Measurements from ENCODE around the gene TBX22.
"Not testable (repeated sequence)": the region's sequence is repeated elsewhere in the genome, so short reads cannot be mapped to it uniquely, and the experiment has no call there.

Gene TBX22, protein sequence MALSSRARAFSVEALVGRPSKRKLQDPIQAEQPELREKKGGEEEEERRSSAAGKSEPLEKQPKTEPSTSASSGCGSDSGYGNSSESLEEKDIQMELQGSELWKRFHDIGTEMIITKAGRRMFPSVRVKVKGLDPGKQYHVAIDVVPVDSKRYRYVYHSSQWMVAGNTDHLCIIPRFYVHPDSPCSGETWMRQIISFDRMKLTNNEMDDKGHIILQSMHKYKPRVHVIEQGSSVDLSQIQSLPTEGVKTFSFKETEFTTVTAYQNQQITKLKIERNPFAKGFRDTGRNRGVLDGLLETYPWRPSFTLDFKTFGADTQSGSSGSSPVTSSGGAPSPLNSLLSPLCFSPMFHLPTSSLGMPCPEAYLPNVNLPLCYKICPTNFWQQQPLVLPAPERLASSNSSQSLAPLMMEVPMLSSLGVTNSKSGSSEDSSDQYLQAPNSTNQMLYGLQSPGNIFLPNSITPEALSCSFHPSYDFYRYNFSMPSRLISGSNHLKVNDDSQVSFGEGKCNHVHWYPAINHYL

DNA sequence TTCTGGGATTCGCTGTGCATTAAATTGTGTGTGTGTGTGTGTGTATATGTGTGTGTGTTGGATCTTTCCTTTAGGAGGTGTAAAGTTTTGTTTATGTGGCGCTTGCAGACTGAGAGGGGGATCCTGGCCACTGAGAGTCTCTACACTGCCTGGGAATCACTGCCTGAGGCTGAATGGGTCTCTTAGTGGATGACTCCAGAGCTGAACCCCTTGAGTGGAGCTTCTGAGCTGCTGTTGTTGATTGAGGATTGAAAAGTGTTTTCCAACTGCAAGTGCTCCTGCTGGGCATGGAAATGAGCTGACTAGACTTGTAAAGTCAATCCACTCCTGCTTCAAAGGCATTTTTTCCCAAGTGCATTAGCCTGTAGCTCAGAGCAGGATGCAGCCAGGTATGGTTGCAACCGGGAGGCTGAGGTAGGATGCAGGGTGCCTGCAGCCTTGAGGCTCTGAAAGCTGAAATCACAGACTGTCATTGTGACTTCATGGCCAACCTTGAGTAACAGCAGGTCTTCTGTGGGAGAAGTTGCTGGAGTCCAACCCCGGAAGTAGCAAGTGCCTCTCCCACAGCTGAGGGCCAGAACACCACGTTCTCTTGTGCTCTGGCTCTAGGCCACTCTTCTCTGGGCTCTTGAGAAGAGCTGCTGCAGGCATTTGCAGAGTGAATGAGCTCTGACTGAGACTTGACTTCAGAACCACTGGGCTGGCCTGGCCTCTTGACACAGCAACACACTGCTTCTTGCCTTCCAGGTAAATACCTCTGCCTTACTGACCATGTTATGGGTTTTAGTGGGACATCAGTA is at the start of gene TBX22:
TBX22 (plus strand) TSS at position 613 of the 800 bp plus-strand sequence. CDS start 7,517 bp downstream, outside the sequence.
- no peak for DNase-seq

DNA sequence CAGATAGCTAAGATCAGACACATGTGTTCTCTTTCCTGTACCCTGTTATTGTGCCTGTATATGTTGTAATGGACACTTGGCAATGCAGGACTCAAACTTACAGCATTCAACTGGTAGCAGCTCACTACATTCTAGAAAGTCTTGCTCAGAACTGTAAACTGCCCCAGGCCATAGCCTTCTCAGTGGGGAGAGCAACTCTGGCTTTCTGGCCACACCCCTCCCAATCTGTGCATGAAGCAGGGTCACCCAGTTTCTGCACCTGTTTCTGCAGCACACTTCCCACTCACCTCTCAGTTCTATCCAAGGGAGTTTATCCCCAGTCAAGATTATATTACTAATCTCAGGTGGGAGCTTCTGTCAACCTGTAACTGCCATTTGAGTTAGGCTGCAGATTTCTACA is 38.9 kb upstream of the TBX22 start:
- no peak for DNase-seq

DNA sequence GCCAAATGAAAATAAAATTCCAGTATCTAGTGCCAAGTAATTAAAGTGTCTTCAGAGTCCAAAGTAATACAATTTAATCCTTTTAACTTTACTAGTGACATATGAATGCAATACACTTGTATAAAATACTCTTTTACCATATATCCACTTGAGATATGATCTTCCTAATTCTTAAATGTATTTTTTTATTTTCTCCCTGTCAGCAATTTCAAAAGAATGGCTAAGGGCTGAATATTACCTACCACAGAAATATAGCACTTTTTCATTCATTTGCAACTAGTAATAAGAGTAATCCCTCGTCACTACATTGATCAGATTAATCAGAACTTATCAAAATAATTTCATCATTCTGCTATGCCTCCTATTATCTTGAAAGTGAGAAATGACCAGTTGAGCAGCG is 10.1 kb upstream of the TBX22 start:
- no peak for DNase-seq

DNA sequence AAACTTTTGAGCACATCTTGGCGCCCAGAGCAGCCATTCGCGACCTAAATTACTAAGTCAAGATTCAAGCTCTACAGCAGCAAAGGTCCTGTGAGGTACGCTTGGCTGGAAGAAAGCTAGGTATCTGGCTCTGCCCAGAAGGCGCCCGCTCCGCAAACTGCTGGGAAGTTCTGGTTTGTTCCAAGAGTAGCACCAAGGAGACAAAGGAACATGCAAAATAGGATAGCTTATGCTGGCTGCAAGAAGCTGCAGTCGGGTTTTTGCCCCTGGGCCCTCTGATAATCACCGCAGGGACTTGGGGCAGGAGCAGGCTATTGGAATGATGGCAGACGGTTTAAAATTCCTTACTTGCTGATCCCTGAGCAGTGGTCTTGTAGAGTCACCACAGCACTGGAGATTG is 3.0 kb upstream of the TBX22 start:
- no peak for DNase-seq

DNA sequence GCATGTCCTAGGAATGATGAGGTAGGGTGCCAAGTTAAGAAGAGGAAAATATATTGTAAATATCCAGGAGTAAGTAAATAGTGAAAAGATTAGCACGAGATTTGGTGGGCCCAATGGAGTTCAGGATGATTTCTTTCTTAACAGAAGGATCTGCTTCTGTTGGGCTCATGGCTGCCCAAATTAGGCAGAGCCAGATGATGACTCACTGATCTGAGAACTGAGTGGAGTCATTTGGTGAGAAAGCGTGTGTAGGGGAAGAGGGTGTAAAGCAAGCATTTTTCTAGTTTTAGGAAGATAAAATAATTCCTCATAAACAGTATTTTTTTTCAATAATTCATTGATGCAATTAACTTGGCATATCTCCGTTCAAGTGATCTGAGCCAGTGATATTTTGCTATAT is 1.6 kb downstream of the TBX22 start:
- no peak for DNase-seq

DNA sequence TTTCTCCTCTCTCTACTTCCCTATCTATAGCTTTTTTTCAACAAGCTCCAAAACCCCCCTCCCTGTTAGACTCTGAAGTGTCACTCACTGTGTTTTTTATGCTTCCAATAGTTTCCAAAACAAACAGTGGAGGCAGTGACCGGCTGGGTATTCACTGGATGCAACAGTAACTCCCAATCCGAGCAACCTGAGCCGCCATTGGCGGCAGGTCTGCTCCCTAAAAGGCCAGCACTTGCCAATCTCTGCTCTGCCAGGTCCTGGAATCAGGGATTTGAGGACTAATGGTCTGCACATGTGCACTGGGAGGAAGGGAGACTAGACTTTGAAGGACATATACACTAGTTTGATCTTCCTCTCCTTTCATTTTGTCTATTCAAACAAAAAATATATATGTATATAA is 7.1 kb downstream of the TBX22 start:
- no peak for DNase-seq

DNA sequence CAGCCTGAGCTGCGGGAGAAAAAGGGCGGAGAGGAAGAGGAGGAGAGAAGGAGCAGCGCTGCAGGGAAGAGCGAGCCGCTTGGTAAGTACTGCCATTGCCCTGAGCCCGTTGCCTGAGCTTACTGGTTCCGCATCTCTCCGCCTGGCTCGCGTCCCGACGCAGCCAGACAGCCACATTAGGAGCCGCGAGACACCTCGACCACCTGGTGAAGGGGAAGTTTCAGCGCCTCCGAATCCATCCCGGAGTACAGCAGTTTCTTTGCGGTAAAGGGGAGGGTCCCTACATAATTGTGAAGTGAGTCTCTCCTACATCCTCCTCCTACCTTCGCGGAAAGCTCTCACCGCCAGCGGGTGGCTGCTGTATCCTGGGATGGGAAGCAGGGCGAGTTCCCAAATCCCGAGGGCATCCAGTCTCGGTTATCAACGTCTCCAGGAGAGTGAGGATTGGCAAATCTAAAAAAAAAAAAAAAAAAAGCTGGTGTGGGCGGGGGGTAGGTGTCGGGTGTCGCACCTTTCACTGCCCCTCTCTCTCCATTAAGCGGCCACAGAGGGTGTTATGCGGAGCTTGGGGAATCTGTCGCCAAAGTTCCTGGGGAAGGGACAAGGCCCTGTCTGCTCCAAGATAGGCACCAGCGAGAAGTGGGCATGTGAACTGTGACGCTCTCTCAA is 7.9 kb downstream of the TBX22 start:
- no peak for DNase-seq

DNA sequence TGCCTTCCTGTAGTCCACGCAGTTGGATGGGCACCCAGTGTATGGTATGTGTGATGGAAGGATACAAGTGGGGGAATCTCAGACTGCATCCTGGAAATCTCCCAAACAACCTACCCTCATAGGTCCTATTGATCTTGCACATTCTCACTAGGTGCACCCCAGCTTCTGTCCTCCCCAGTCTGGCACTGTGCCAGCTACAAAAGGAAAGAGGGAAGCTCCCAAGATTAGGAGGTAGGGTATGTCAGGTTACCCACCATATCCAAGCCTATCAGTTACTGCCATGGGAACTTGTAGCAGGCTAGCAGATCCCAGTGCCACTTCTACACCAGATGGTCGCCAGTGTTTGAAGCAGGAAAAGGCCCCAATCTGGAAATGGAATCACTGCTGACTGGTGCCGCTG is 11.6 kb downstream of the TBX22 start:
- DNase-seq, result no peak

DNA sequence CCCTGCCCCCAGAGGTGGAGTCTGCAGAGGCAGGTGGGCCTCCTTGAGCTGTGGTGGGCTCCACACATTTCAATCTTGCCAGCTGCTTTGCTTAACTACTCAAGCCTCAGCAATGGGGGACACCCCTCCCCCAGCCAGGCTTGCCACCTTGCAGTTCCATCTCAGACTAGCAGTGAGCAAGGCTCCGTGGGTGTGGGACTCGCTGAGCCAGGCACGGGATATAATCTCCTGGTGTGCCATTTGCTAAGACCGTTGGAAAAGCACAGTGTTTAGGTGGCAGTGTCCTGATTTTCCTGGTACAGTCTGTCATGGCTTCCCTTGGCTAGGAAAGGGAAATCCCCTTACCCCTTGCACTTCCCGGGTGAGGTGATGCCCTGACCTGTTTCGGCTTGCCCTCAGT is 51.6 kb downstream of the TBX22 start:
- DNase-seq, result not testable (repeated sequence)

DNA sequence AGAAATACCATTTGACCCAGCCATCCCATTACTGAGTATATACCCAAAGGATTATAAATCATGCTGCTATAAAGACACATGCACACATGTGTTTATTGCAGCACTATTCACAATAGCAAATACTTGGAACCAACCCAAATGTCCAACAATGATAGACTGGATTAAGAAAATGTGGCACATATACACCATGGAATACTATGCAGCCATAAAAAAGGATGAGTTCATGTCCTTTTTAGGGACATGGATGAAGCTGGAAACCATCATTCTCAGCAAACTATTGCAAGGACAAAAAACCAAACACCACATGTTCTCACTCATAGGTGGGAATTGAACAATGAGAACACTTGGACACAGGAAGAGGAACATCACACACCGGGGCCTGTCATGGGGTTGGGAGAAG is 61.1 kb downstream of the TBX22 start:
- DNase-seq, result not testable (repeated sequence)

All from NCI-H1092 treated with DMSO at 0.1 percent for 48 hours (cell line).